Ishikawa (cell line): ENCODE data around the gene POLR3K.

Experiments used
- CEBPB ChIP-seq: IDR thresholded peaks from 2 replicates; pipeline ENCODE4 v1.6.1; 2012
- CREB1 ChIP-seq: IDR thresholded peaks from 2 replicates; pipeline ENCODE4 v1.6.1; 2012; ENCODE audit warnings: low read depth
- EGR1 ChIP-seq: IDR thresholded peaks from 2 replicates; pipeline ENCODE4 v1.6.1; 2012
- EP300 ChIP-seq: IDR thresholded peaks from 2 replicates; pipeline ENCODE4 v1.6.1; 2012; ENCODE audit warnings: borderline replicate concordance
- FOXM1 ChIP-seq: IDR thresholded peaks from 2 replicates; pipeline ENCODE4 v1.6.1; 2012; ENCODE audit warnings: low read depth, borderline replicate concordance
- NFIC ChIP-seq: IDR thresholded peaks from 2 replicates; pipeline ENCODE4 v1.6.1; 2012
- RAD21 ChIP-seq: IDR thresholded peaks from 2 replicates; pipeline ENCODE4 v1.6.1; 2012; ENCODE audit warnings: low read depth
- TAF1 ChIP-seq: IDR thresholded peaks from 2 replicates; pipeline ENCODE4 v1.6.1; 2012; ENCODE audit warnings: low read depth, mild to moderate bottlenecking
- TCF12 ChIP-seq: IDR thresholded peaks from 2 replicates; pipeline ENCODE4 v1.6.1; 2012; ENCODE audit warnings: low read depth
- TEAD4 ChIP-seq: IDR thresholded peaks from 2 replicates; pipeline ENCODE4 v1.6.1; 2012
- USF1 ChIP-seq: IDR thresholded peaks from 2 replicates; pipeline ENCODE4 v1.6.1; 2012
- YY1 ChIP-seq: IDR thresholded peaks from 2 replicates; pipeline ENCODE4 v1.6.1; 2012; ENCODE audit warnings: low read depth
- ZBTB7A ChIP-seq: IDR thresholded peaks from 2 replicates; pipeline ENCODE4 v1.6.1; 2012; ENCODE audit warnings: low read depth
- TF ChIP-seq, protein P1 (sequence below): IDR thresholded peaks from 2 replicates; pipeline ENCODE4 v1.6.1; 2012; ENCODE audit warnings: low read depth, mild to moderate bottlenecking
- TF ChIP-seq, protein P2 (sequence below): IDR thresholded peaks from 2 replicates; pipeline ENCODE4 v1.6.1; 2012

The POLR3K gene

DNA sequence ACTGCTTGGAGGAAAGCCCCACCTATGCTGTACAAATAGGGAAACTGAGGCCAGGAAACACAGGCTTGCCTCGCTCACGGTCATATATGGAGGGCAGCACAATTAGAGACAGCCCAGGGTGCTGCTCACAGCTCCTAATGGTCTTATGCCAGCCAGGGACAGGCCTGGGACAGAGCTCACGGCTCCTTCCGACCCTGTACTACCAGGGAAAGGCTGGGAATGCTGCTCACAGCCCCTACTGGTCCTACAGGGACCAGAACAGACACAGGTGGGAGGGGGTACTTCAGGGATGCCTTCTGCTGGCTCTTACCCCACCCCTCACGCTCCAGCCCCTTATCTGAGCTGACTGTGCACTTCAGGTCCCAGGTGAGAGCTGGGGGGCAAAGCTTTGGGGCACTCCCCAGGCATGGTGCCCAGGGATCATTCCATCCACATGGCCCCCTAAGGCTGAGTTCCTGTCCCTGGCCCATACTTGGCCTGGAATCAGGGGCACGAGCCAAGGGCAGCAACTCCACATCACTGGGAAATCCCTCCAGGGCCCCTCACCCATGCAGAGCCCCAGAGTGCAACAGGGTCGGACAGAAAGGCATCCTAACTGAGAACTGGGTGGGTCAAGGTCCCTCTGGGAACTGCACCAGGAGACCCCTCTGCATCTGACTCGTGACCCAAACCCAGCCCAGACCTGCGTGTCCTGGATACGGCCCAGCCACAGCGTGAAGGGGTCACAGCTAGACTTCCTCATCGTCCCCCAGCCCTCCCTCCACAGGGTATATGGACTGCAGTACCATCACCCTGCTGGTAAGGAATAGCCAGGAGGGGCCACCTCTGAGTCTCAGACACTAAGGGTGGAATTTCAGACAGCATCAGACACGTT lies 13.1 kb upstream of the POLR3K start:
- TF ChIP-seq TCF12 (no peak), CREB1 (no peak), CEBPB (no peak), ZBTB7A (no peak), YY1 (no peak), RAD21 (no peak), USF1 (no peak), NFIC (no peak), FOXM1 (no peak), TEAD4 (no peak), TAF1 (no peak), EP300 (no peak), EGR1 (no peak)
- TF ChIP-seq, protein P1, sequence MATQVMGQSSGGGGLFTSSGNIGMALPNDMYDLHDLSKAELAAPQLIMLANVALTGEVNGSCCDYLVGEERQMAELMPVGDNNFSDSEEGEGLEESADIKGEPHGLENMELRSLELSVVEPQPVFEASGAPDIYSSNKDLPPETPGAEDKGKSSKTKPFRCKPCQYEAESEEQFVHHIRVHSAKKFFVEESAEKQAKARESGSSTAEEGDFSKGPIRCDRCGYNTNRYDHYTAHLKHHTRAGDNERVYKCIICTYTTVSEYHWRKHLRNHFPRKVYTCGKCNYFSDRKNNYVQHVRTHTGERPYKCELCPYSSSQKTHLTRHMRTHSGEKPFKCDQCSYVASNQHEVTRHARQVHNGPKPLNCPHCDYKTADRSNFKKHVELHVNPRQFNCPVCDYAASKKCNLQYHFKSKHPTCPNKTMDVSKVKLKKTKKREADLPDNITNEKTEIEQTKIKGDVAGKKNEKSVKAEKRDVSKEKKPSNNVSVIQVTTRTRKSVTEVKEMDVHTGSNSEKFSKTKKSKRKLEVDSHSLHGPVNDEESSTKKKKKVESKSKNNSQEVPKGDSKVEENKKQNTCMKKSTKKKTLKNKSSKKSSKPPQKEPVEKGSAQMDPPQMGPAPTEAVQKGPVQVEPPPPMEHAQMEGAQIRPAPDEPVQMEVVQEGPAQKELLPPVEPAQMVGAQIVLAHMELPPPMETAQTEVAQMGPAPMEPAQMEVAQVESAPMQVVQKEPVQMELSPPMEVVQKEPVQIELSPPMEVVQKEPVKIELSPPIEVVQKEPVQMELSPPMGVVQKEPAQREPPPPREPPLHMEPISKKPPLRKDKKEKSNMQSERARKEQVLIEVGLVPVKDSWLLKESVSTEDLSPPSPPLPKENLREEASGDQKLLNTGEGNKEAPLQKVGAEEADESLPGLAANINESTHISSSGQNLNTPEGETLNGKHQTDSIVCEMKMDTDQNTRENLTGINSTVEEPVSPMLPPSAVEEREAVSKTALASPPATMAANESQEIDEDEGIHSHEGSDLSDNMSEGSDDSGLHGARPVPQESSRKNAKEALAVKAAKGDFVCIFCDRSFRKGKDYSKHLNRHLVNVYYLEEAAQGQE = no peak

GRCh38 chr16:65745-66144 lies 12.3 kb upstream of the POLR3K start:
- TF ChIP-seq EGR1 = no peak
- no peak for TF ChIP-seq EP300
- TF ChIP-seq FOXM1 = no peak
- no peak for TF ChIP-seq NFIC
- TF ChIP-seq TAF1 = no peak
- no peak for TF ChIP-seq CEBPB
- peak; percentile 98 for TF ChIP-seq RAD21
- TF ChIP-seq TCF12 = no peak
- TF ChIP-seq CREB1 = no peak
- TF ChIP-seq USF1 = no peak
- TF ChIP-seq YY1 = no peak
- TF ChIP-seq ZBTB7A = no peak
- TF ChIP-seq, protein P2, sequence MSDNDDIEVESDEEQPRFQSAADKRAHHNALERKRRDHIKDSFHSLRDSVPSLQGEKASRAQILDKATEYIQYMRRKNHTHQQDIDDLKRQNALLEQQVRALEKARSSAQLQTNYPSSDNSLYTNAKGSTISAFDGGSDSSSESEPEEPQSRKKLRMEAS = peak; percentile 26; the same call in 1 of the 2 replicates
- TF ChIP-seq TEAD4 = no peak
- TF ChIP-seq, protein P1 = no peak

DNA sequence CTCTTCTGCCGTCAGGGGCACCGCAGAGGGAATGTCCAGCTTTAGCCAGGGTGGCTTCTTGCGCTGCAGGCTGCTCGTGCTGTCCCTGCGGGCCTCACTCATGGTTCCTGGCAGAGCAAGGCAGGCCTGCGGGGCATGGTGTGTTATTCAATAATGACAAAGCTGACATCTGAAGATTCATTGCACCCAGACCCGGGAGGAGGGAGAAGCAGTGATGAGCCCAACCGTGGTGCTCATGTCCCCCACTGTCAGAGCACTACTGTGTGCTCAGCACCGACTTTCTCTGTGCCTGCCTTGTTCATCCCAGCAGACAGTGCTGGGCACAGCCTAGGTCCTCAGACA lies 11.5 kb upstream of the POLR3K start:
- TF ChIP-seq TCF12 = no peak
- no peak for TF ChIP-seq ZBTB7A
- TF ChIP-seq USF1 = no peak
- TF ChIP-seq, protein P1 = no peak
- TF ChIP-seq TAF1 = no peak
- TF ChIP-seq EGR1 = no peak
- TF ChIP-seq CEBPB = no peak
- TF ChIP-seq CREB1 = no peak
- TF ChIP-seq EP300 = no peak
- no peak for TF ChIP-seq TEAD4
- TF ChIP-seq, protein P2 = no peak
- TF ChIP-seq RAD21 = no peak
- no peak for TF ChIP-seq NFIC
